Measurements from ENCODE around the gene TUFM. TPM values are rescaled to one million over a fixed set of nuclear protein-coding genes. Genes with fewer than 3 reads are reported as not detected.
"Not testable (repeated sequence)": the region's sequence is repeated elsewhere in the genome, so short reads cannot be mapped to it uniquely, and the experiment has no call there.

TUFM gene
- polyA plus RNA-seq, 3 donors: 146 to 157 (median 148) TPM

- H4K20me1 ChIP-seq (ENCODE audit: insufficient read depth, low read length); H3K4me1 ChIP-seq (ENCODE audit: control insufficient read depth in 1 of 2, insufficient read depth in 2 of 2, low read length in 2 of 2); H3K9ac ChIP-seq (ENCODE audit: insufficient read depth, low read length, poor library complexity, severe bottlenecking); H3K36me3 Mint-ChIP-seq; H3K27me3 Mint-ChIP-seq (ENCODE audit: low read depth in 3 of 3); H3K4me1 Mint-ChIP-seq; H3K9me3 Mint-ChIP-seq; H3K79me2 ChIP-seq (ENCODE audit: insufficient read depth, low read length); H3K36me3 ChIP-seq (replicated peaks in 1 of 2; ENCODE audit: control insufficient read depth in 1 of 2, insufficient read depth in 2 of 2, low read length in 2 of 2); H3K27ac ChIP-seq (ENCODE audit: low read depth in 1 of 2, low read length in 2 of 2); H3K27me3 ChIP-seq (ENCODE audit: control insufficient read depth in 2 of 2, insufficient read depth in 2 of 2, low read length in 2 of 2); H2AFZ ChIP-seq (ENCODE audit: insufficient read depth, low read depth, low read length, poor library complexity, severe bottlenecking); H3K4me2 ChIP-seq (replicated peaks; ENCODE audit: extremely low read depth, low read length, poor library complexity, severe bottlenecking); H3K4me3 ChIP-seq (replicated peaks in 1 of 3; ENCODE audit: low read depth in 2 of 3, low read length in 3 of 3); intact Hi-C loops (cut with micrococcal nuclease); H3K9me3 ChIP-seq (replicated peaks in 1 of 2; ENCODE audit: control insufficient read depth in 1 of 2, insufficient read depth in 1 of 2, low read length in 2 of 2): not testable (repeated sequence)
- H3K27ac Mint-ChIP-seq: peak overlapping the region in 2 of 7 donors; percentile 76 to 81
- TF ChIP-seq CTCF (IDR thresholded peaks at IDR 0.05): peak; percentile 56
- DNase-seq: peak in 1 of 3 donors; percentile 71
- no CpG with 5 or more reads among the region's 13 CpGs for WGBS (ENCODE audit: insufficient coverage)
- peak overlapping the region in 1 of 2 donors; percentile 62 for H3K4me3 Mint-ChIP-seq
Measured at GRCh38 chr16:28802235-28803019, 43.7 kb downstream of the TUFM start.

Small RNA genes within 50 kb of the gene (small RNA-seq; reads per million reads assigned to genes)
- not detected for gene RF00416 (ENCODE audit: insufficient read length, low read depth)

Other genes starting within 250 kb of the TUFM start
- gene SULT1A2, start 249.3 kb downstream of the TUFM start, polyA plus RNA-seq: 1 to 10 TPM in 2 of 3 donors, not detected in 1; 1.1 to 4.6 TPM
- gene SULT1A1, start 236.3 kb downstream of the TUFM start, polyA plus RNA-seq: 100 to 1,000 TPM in 2 of 3 donors, 10 to 100 TPM in 1; 96.3 to 362 (median 320) TPM
- under 1 TPM in 1 of 3 donors, not detected in 2; 0.11 TPM for gene NPIPB8, start 208.3 kb downstream of the TUFM start, polyA plus RNA-seq
- 100 to 1,000 TPM; 120 to 187 (median 170) TPM for gene EIF3C, start 134.9 kb downstream of the TUFM start, polyA plus RNA-seq
- gene NPIPB9, start 94.6 kb downstream of the TUFM start, polyA plus RNA-seq: 1 to 10 TPM in 1 of 3 donors, not detected in 2; 1.4 TPM
- gene ATXN2L, start 23.3 kb downstream of the TUFM start, polyA plus RNA-seq: 100 to 1,000 TPM in 1 of 3 donors, 10 to 100 TPM in 1, 1 to 10 TPM in 1; 4.8 to 118 (median 10.2) TPM
- gene SH2B1, start 17.5 kb upstream of the TUFM start, polyA plus RNA-seq: 10 to 100 TPM in 1 of 3 donors, 1 to 10 TPM in 1, under 1 TPM in 1; 0.93 to 55.9 (median 1.1) TPM
- gene ATP2A1, start 32.1 kb upstream of the TUFM start, polyA plus RNA-seq: under 1 TPM in 1 of 3 donors, not detected in 2; 0.57 TPM
- gene RABEP2, start 78.9 kb upstream of the TUFM start, polyA plus RNA-seq: 10 to 100 TPM in 1 of 3 donors, 1 to 10 TPM in 2; 1.9 to 21.6 (median 2.5) TPM
- gene CD19, start 85.6 kb upstream of the TUFM start, polyA plus RNA-seq: under 1 TPM; 0.28 to 0.75 (median 0.65) TPM
- gene NFATC2IP, start 104.6 kb upstream of the TUFM start, polyA plus RNA-seq: 100 to 1,000 TPM in 1 of 3 donors, 10 to 100 TPM in 2; 17.5 to 125 (median 18.4) TPM
- gene SPNS1, start 128.4 kb upstream of the TUFM start, polyA plus RNA-seq: 100 to 1,000 TPM in 1 of 3 donors, 10 to 100 TPM in 2; 93.4 to 104 (median 97.2) TPM
- 10 to 100 TPM in 1 of 3 donors, 1 to 10 TPM in 2; 1.5 to 25.2 (median 1.9) TPM for gene LAT, start 138.7 kb upstream of the TUFM start, polyA plus RNA-seq

Measured in CD14-positive monocyte (primary cell).